ENCODE results near the gene LILRA2. TPM values are rescaled to one million over a fixed set of nuclear protein-coding genes. Genes with fewer than 3 reads are reported as not detected.
"Not testable (repeated sequence)": the region's sequence is repeated elsewhere in the genome, so short reads cannot be mapped to it uniquely, and the experiment has no call there.

Gene LILRA2
- total RNA-seq, 2 donors from 2014 or later: 0.35 to 0.85 TPM

GRCh38 chr19:54587026-54587425 lies 13.4 kb downstream of the LILRA2 start:
- H3K9me3 ChIP-seq: no peaks in the 10 kb centered on the region
- no peak overlapping the region for H3K4me3 ChIP-seq
- no peaks in the 10 kb centered on the region for H3K4me1 ChIP-seq
- no peak for TF ChIP-seq CTCF (IDR thresholded peaks at IDR 0.05)
- H3K27me3 ChIP-seq: no peaks in the 10 kb centered on the region
- no peak overlapping the region for H3K27ac ChIP-seq
- H3K36me3 ChIP-seq: no peaks in the 10 kb centered on the region
- DNase-seq: no peak
- no peak overlapping the region for H3K9ac ChIP-seq (ENCODE audit: low read depth in 2 of 2, low read length in 2 of 2)
- intact Hi-C loops (cut with DNase I): no loop called here

- DNase-seq: not testable (repeated sequence)
Measured at GRCh38 chr19:54593445-54593844, 19.9 kb downstream of the LILRA2 start, which contains the start of gene LILRA1. TSS of gene LILRA1 (plus strand) at chr19:54593632. CDS start at chr19:54594245, 613 bp downstream.

DNA sequence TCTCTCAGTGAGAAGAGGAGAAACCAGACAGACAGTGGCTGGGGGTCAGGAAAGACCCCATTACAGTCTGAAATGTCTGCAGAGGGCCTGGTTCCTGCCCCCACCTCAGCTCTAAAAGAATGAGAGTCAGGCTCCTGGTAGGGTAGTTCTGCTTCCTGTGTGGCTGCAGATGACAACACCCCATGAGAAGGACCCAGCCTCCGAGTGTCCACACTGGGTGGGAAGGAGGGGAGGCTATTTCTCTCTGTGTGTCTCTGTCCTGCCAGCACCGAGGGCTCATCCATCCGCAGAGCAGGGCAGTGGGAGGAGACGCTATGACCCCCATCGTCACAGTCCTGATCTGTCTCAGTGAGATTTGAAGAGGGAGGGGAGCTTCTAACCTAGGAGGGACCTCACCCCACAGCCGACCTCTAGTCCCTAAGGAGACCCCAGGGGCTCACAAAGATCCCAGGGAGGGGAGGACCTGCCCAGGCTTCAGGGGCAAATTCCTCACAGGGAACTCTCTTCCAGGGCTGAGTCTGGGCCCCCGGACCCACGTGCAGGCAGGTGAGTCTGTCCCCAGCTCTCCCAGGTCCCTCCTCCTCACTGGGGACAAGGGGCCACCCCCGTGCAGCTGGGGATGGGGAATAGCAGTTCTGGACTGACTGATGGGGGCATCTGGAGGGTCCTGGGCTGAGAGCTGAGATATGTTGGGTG lies 20.5 kb downstream of the LILRA2 start:
- H3K27me3 ChIP-seq; H3K9me3 ChIP-seq; intact Hi-C loops (cut with DNase I); H3K9ac ChIP-seq (ENCODE audit: low read depth in 2 of 2, low read length in 2 of 2); H3K4me1 ChIP-seq; H3K4me3 ChIP-seq; H3K36me3 ChIP-seq; H3K27ac ChIP-seq; DNase-seq: not testable (repeated sequence)

More at GRCh38 chr19:54593445-54593844, 19.9 kb downstream of the LILRA2 start, which contains the start of gene LILRA1:
- H3K9ac ChIP-seq (ENCODE audit: low read depth in 2 of 2, low read length in 2 of 2); H3K27me3 ChIP-seq; H3K4me3 ChIP-seq; H3K27ac ChIP-seq; H3K4me1 ChIP-seq; H3K36me3 ChIP-seq; intact Hi-C loops (cut with DNase I); H3K9me3 ChIP-seq: not testable (repeated sequence)

DNA sequence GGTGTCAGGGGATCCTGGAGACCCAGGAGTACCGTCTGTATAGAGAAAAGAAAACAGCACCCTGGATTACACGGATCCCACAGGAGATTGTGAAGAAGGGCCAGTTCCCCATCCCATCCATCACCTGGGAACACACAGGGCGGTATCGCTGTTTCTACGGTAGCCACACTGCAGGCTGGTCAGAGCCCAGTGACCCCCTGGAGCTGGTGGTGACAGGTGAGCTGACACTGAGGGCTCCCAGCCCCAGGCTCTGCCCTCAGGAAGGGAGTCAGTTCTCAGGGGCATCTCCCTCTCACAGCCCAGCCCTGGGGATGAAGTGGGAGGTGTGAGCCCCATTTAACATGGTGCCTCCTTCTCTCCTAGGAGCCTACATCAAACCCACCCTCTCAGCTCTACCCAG lies 21.1 kb downstream of the LILRA2 start:
- H3K36me3 ChIP-seq: no peaks in the 10 kb centered on the region
- H3K4me1 ChIP-seq: no peaks in the 10 kb centered on the region
- intact Hi-C loops (cut with DNase I): no loop called here
- no peak overlapping the region for H3K4me3 ChIP-seq
- H3K27me3 ChIP-seq: no peaks in the 10 kb centered on the region
- no peak for TF ChIP-seq CTCF (IDR thresholded peaks at IDR 0.05)
- no peak overlapping the region for H3K27ac ChIP-seq
- no peaks in the 10 kb centered on the region for H3K9me3 ChIP-seq
- no peak for DNase-seq
- no peak overlapping the region for H3K9ac ChIP-seq (ENCODE audit: low read depth in 2 of 2, low read length in 2 of 2)

- H3K9me3 ChIP-seq; H3K4me1 ChIP-seq; H3K36me3 ChIP-seq; intact Hi-C loops (cut with DNase I); H3K27ac ChIP-seq; H3K27me3 ChIP-seq; DNase-seq; H3K4me3 ChIP-seq; H3K9ac ChIP-seq (ENCODE audit: low read depth in 2 of 2, low read length in 2 of 2): not testable (repeated sequence)
Measured at GRCh38 chr19:54595680-54596436, 22.3 kb downstream of the LILRA2 start.

GRCh38 chr19:54600212-54600611 lies 26.6 kb downstream of the LILRA2 start:
- intact Hi-C loops (cut with DNase I): no loop called here
- no peak for DNase-seq
- H3K27me3 ChIP-seq: no peaks in the 10 kb centered on the region
- no peak overlapping the region for H3K27ac ChIP-seq
- no peak overlapping the region for H3K4me3 ChIP-seq
- no peaks in the 10 kb centered on the region for H3K9me3 ChIP-seq
- no peak for TF ChIP-seq CTCF (IDR thresholded peaks at IDR 0.05)
- no peak overlapping the region for H3K9ac ChIP-seq (ENCODE audit: low read depth in 2 of 2, low read length in 2 of 2)
- H3K36me3 ChIP-seq: no peaks in the 10 kb centered on the region
- H3K4me1 ChIP-seq: no peaks in the 10 kb centered on the region

- no peaks in the 10 kb centered on the region for H3K9me3 ChIP-seq
Measured at GRCh38 chr19:54606230-54606629, 32.6 kb downstream of the LILRA2 start.

More at GRCh38 chr19:54606230-54606629, 32.6 kb downstream of the LILRA2 start:
- no peak for DNase-seq
- TF ChIP-seq CTCF (IDR thresholded peaks at IDR 0.05): no peak
- Histone ChIP-seq H3K9ac (ENCODE audit: low read depth in 2 of 2, low read length in 2 of 2) (no peak overlapping the region), H3K27ac (no peak overlapping the region), H3K27me3 (no peaks in the 10 kb centered on the region), H3K36me3 (no peaks in the 10 kb centered on the region), H3K4me1 (no peaks in the 10 kb centered on the region), H3K4me3 (no peak overlapping the region)
- intact Hi-C loops (cut with DNase I): no loop called here
